ENCODE data around the gene SLC16A5.
"Not testable (repeated sequence)": the region's sequence is repeated elsewhere in the genome, so short reads cannot be mapped to it uniquely, and the experiment has no call there.

Gene SLC16A5

GRCh38 chr17:75087558-75088453 is at the start of gene SLC16A5:
TSS of gene SLC16A5 (plus strand) at chr17:75087954. CDS start at chr17:75093637, 5,683 bp downstream.
- in situ Hi-C loops (cut with HindIII; ENCODE audit: low pct_ligation_motif_present, low pct_unique_long_range_greater_than_20kb, low sequenced_read_pairs) = no loop called here
- DNase-seq = no peak

- in situ Hi-C loops (cut with HindIII; ENCODE audit: low pct_ligation_motif_present, low pct_unique_long_range_greater_than_20kb, low sequenced_read_pairs) = no loop called here
- no peak for DNase-seq
Observed at GRCh38 chr17:75039238-75039637, 48.5 kb upstream of the SLC16A5 start.

- in situ Hi-C loops (cut with HindIII; ENCODE audit: low pct_ligation_motif_present, low pct_unique_long_range_greater_than_20kb, low sequenced_read_pairs) = no loop called here
- no peak for DNase-seq
Observed at GRCh38 chr17:75041656-75042280, 46.0 kb upstream of the SLC16A5 start.

- in situ Hi-C loops (cut with HindIII; ENCODE audit: low pct_ligation_motif_present, low pct_unique_long_range_greater_than_20kb, low sequenced_read_pairs); DNase-seq: not testable (repeated sequence)
Observed at GRCh38 chr17:75043789-75044188, 44.0 kb upstream of the SLC16A5 start.

GRCh38 chr17:75044716-75045115 is 43.0 kb upstream of the SLC16A5 start:
- no peak for DNase-seq
- in situ Hi-C loops (cut with HindIII; ENCODE audit: low pct_ligation_motif_present, low pct_unique_long_range_greater_than_20kb, low sequenced_read_pairs) = no loop called here

- DNase-seq; in situ Hi-C loops (cut with HindIII; ENCODE audit: low pct_ligation_motif_present, low pct_unique_long_range_greater_than_20kb, low sequenced_read_pairs): not testable (repeated sequence)
Observed at GRCh38 chr17:75045946-75046406, 41.8 kb upstream of the SLC16A5 start.

GRCh38 chr17:75046407-75047289 is 41.1 kb upstream of the SLC16A5 start, which contains the start of the genes ATP5PD and KCTD2:
TSS of gene ATP5PD (minus strand) at chr17:75046969. CDS start at chr17:75042650, 4,319 bp downstream.
TSS of gene KCTD2 (plus strand) at chr17:75047225. CDS start at chr17:75047251, 26 bp downstream.
- DNase-seq = peak; percentile 98
- in situ Hi-C loops (cut with HindIII; ENCODE audit: low pct_ligation_motif_present, low pct_unique_long_range_greater_than_20kb, low sequenced_read_pairs) = no loop called here

GRCh38 chr17:75047398-75048098 is 40.2 kb upstream of the SLC16A5 start:
- peak; percentile 18 for DNase-seq

GRCh38 chr17:75048249-75048878 is 39.4 kb upstream of the SLC16A5 start:
- no peak for DNase-seq
- in situ Hi-C loops (cut with HindIII; ENCODE audit: low pct_ligation_motif_present, low pct_unique_long_range_greater_than_20kb, low sequenced_read_pairs) = no loop called here

More at GRCh38 chr17:75047398-75048098, 40.2 kb upstream of the SLC16A5 start:
- in situ Hi-C loops (cut with HindIII; ENCODE audit: low pct_ligation_motif_present, low pct_unique_long_range_greater_than_20kb, low sequenced_read_pairs) = no loop called here

GRCh38 chr17:75049057-75049456 is 38.7 kb upstream of the SLC16A5 start:
- DNase-seq = no peak
- in situ Hi-C loops (cut with HindIII; ENCODE audit: low pct_ligation_motif_present, low pct_unique_long_range_greater_than_20kb, low sequenced_read_pairs) = no loop called here

- in situ Hi-C loops (cut with HindIII; ENCODE audit: low pct_ligation_motif_present, low pct_unique_long_range_greater_than_20kb, low sequenced_read_pairs) = loop anchor here (10.0 kb wide), 1 partner anchor 75 kb away; no protein-coding TSS in a partner anchor
- DNase-seq = no peak
Observed at GRCh38 chr17:75049706-75050105, 38.0 kb upstream of the SLC16A5 start.

- no peak for DNase-seq
Observed at GRCh38 chr17:75051941-75052340, 35.8 kb upstream of the SLC16A5 start.

GRCh38 chr17:75059369-75060345 is 28.1 kb upstream of the SLC16A5 start:
- in situ Hi-C loops (cut with HindIII; ENCODE audit: low pct_ligation_motif_present, low pct_unique_long_range_greater_than_20kb, low sequenced_read_pairs) = loop anchor here (10.0 kb wide), 1 partner anchor 65 kb away; no protein-coding TSS in a partner anchor
- DNase-seq = peak; percentile 64

More at GRCh38 chr17:75051941-75052340, 35.8 kb upstream of the SLC16A5 start:
- in situ Hi-C loops (cut with HindIII; ENCODE audit: low pct_ligation_motif_present, low pct_unique_long_range_greater_than_20kb, low sequenced_read_pairs) = loop anchor here (10.0 kb wide), 1 partner anchor 73 kb away; no protein-coding TSS in a partner anchor

GRCh38 chr17:75060434-75061054 is 27.2 kb upstream of the SLC16A5 start:
- DNase-seq = no peak
- in situ Hi-C loops (cut with HindIII; ENCODE audit: low pct_ligation_motif_present, low pct_unique_long_range_greater_than_20kb, low sequenced_read_pairs) = no loop called here

- no peak for DNase-seq
- in situ Hi-C loops (cut with HindIII; ENCODE audit: low pct_ligation_motif_present, low pct_unique_long_range_greater_than_20kb, low sequenced_read_pairs) = no loop called here
Observed at GRCh38 chr17:75061055-75061438, 26.7 kb upstream of the SLC16A5 start.

- in situ Hi-C loops (cut with HindIII; ENCODE audit: low pct_ligation_motif_present, low pct_unique_long_range_greater_than_20kb, low sequenced_read_pairs) = no loop called here
- DNase-seq = no peak
Observed at GRCh38 chr17:75061618-75062017, 26.1 kb upstream of the SLC16A5 start.

All from ACHN (cell line).